BLaER1 treated with 17β-estradiol and CSF1 and Interleukin-3, amounts not matched to agents 10 nM and 100 nM (cell line): ENCODE results near the gene FANCD2.
"Not testable (repeated sequence)": the region's sequence is repeated elsewhere in the genome, so short reads cannot be mapped to it uniquely, and the experiment has no call there.

Experiments
- H3K27ac ChIP-seq, 11 experiments: shearing (Covaris generic); formaldehyde crosslinking; 2 replicates each; pipeline ENCODE4 v1.8.1; 2022
- H3K27me3 ChIP-seq, 11 experiments: shearing (Covaris generic); formaldehyde crosslinking; 2 replicates each; pipeline ENCODE4 v1.8.1; 2022
- H3K36me3 ChIP-seq, 11 experiments: shearing (Covaris generic); formaldehyde crosslinking; 2 replicates each; pipeline ENCODE4 v1.8.1; 2022
- H3K4me1 ChIP-seq, 10 experiments: shearing (Covaris generic); formaldehyde crosslinking; 2 replicates each; pipeline ENCODE4 v1.8.1; 2022
- H3K4me2 ChIP-seq, 11 experiments: shearing (Covaris generic); formaldehyde crosslinking; 2 replicates each; pipeline ENCODE4 v1.8.1; 2022
- H3K4me3 ChIP-seq, 10 experiments: shearing (Covaris generic); formaldehyde crosslinking; 2 replicates each; pipeline ENCODE4 v1.8.1; 2022
- H3K9ac ChIP-seq, 11 experiments: shearing (Covaris generic); formaldehyde crosslinking; 2 replicates each; pipeline ENCODE4 v1.8.1; 2022
- H3K9me3 ChIP-seq, 11 experiments: shearing (Covaris generic); formaldehyde crosslinking; replicated peaks in 1 of 11; 2 replicates each; pipeline ENCODE4 v1.8.1; 2022
- H4K20me1 ChIP-seq, 11 experiments: shearing (Covaris generic); formaldehyde crosslinking; 2 replicates each; pipeline ENCODE4 v1.8.1; 2022
- Cebpa-rat ChIP-seq, 11 experiments: shearing (Covaris generic); IDR thresholded peaks; 2 replicates each; pipeline ENCODE4 v1.8.1; 2022

Gene FANCD2

DNA sequence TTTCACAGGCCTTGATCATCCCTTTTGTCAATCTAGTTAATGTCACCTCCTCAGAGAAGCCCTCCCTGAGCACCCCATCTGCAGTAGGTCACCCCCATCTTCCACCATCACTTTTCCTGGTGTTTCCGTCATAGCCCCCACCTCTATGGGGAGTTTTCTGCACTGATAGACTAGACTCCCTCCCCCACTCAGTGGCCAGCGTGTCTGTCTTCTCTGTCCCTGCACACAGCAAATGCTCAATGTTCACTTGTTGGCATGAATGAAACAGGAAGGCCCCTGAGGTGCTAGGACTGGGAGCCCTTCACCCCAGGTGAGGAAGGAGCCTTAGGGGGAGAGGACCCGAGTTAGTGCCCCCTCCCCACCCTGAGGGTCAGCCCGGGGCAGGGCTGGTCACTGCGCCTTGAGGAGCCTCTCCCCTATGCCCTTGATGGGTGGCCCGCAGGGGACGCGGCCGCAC, 15.8 kb upstream of the FANCD2 start:
- H3K9ac ChIP-seq = peak overlapping the region; percentile 68 to 82 (median 76)
- H3K36me3 ChIP-seq = peaks cover 0 to 6% (median 0%) of the 10 kb centered on the region in 11 experiments; a peak in 5 of 22 replicates
- H3K9me3 ChIP-seq = no peaks in the 10 kb centered on the region
- H4K20me1 ChIP-seq = peaks cover 0 to 51% (median 25%) of the 10 kb centered on the region in 11 experiments; a peak in 13 of 22 replicates
- peak overlapping the region; percentile 92 to 100 (median 99) for H3K4me2 ChIP-seq
- H3K4me1 ChIP-seq = peaks cover 36 to 58% (median 49%) of the 10 kb centered on the region in 10 experiments
- TF ChIP-seq Cebpa-rat (IDR thresholded peaks at IDR 0.05) = no peak
- peak overlapping the region; percentile 58 to 78 (median 68) for H3K4me3 ChIP-seq
- H3K27ac ChIP-seq = peak overlapping the region in 9 of 11 experiments; percentile 30 to 70 (median 57); a peak in 15 of 22 replicates
- no peaks in the 10 kb centered on the region for H3K27me3 ChIP-seq

DNA sequence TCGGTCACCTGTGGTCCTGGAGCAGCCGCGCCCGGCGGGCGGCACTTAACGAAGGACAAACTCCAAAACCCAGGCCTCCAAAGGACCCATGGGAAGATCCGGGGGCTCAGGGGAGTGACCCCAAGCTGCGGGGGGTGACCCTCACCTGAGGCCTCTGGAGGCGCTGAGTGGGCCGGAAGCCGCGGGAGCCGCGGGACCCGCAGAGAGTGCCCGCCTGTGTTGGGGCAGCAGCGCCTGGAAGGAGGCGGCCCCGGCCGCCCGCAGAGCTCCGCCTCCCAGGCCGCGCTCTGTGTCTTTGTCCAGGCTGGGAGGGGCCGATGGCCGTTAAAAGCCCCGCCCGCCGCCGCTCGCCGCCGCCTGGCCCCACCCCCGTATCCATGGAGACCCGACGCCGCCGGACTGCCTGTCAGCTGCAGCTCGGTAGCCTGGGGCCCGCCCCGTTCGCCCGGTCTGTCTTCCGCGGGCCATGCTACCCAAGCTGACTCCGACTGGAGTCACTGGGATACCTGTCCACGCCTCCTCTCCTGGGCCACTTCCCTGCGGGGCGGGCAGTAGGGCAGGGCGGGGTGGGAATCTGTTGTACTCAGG, 15.3 kb upstream of the FANCD2 start:
- Histone ChIP-seq H4K20me1 (peaks cover 0 to 46% (median 25%) of the 10 kb centered on the region in 11 experiments; a peak in 13 of 22 replicates), H3K4me2 (peak overlapping the region; percentile 92 to 100 (median 99)), H3K27me3 (no peaks in the 10 kb centered on the region), H3K9me3 (no peaks in the 10 kb centered on the region), H3K4me3 (peak overlapping the region; percentile 58 to 78 (median 68)), H3K9ac (peak overlapping the region; percentile 68 to 82 (median 76)), H3K36me3 (peaks cover 0 to 3% (median 0%) of the 10 kb centered on the region in 11 experiments; a peak in 1 of 22 replicates), H3K4me1 (peaks cover 41 to 63% (median 54%) of the 10 kb centered on the region in 10 experiments), H3K27ac (peak overlapping the region in 9 of 11 experiments; percentile 30 to 70 (median 57); a peak in 15 of 22 replicates)
- TF ChIP-seq Cebpa-rat (IDR thresholded peaks at IDR 0.05) = no peak

- Histone ChIP-seq H3K36me3 (no peaks in the 10 kb centered on the region), H3K4me2 (peak overlapping the region; percentile 92 to 100 (median 99)), H3K27me3 (no peaks in the 10 kb centered on the region), H3K9ac (peak overlapping the region in 2 of 11 experiments; percentile 76 to 77; a peak in 1 of 22 replicates), H3K27ac (no peak overlapping the region), H3K4me3 (peak overlapping the region in 6 of 10 experiments; percentile 66 to 78 (median 71); a peak in 6 of 20 replicates), H4K20me1 (peaks cover 0 to 40% (median 21%) of the 10 kb centered on the region in 11 experiments; a peak in 13 of 22 replicates), H3K4me1 (peaks cover 48 to 70% (median 58%) of the 10 kb centered on the region in 10 experiments), H3K9me3 (no peaks in the 10 kb centered on the region)
- TF ChIP-seq Cebpa-rat (IDR thresholded peaks at IDR 0.05) = no peak
Measured at GRCh38 chr3:10011631-10012030, 14.6 kb upstream of the FANCD2 start.

DNA sequence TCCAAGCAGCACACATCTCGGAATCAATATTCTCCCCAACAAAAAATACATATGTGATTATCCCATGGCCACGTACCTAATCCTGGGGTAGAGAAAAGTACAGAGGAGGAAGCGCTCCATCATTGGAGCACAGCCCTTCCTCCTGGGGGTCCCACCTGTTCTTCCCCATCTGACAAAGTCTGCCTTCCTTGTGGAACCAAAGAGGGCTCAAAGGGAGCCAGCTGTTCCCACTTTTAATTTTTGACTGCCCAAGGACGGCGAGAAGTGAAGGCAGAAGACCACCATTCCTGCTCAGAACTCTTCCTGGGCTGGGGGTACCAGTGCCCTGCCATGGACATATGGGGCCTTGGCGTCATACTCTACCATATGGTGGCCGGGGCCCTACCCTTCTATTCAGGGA, 14.1 kb upstream of the FANCD2 start:
- H3K4me1 ChIP-seq = peaks cover 48 to 70% (median 56%) of the 10 kb centered on the region in 10 experiments
- no peaks in the 10 kb centered on the region for H3K27me3 ChIP-seq
- H3K9me3 ChIP-seq = no peaks in the 10 kb centered on the region
- no peak overlapping the region for H3K9ac ChIP-seq
- H3K4me3 ChIP-seq = no peak overlapping the region
- peaks cover 0 to 35% (median 16%) of the 10 kb centered on the region in 11 experiments; a peak in 13 of 22 replicates for H4K20me1 ChIP-seq
- H3K27ac ChIP-seq = no peak overlapping the region
- peaks cover 0 to under 1% (median 0%) of the 10 kb centered on the region in 11 experiments; a peak in 2 of 22 replicates for H3K36me3 ChIP-seq
- H3K4me2 ChIP-seq = no peak overlapping the region
- no peak for TF ChIP-seq Cebpa-rat (IDR thresholded peaks at IDR 0.05)

- peaks cover 23 to 54% (median 44%) of the 10 kb centered on the region in 10 experiments for H3K4me1 ChIP-seq
- H3K36me3 ChIP-seq = peaks cover 14 to 33% (median 26%) of the 10 kb centered on the region in 11 experiments
- peak overlapping the region; percentile 11 to 68 (median 47); a peak in 20 of 22 replicates for H3K9ac ChIP-seq
- no peak for TF ChIP-seq Cebpa-rat (IDR thresholded peaks at IDR 0.05)
- peak overlapping the region in 10 of 11 experiments; percentile 25 to 70 (median 57); a peak in 16 of 22 replicates for H3K27ac ChIP-seq
- H4K20me1 ChIP-seq = peaks cover 0 to 19% (median 4%) of the 10 kb centered on the region in 11 experiments; a peak in 8 of 22 replicates
- no peaks in the 10 kb centered on the region for H3K27me3 ChIP-seq
- no peaks in the 10 kb centered on the region for H3K9me3 ChIP-seq
- H3K4me2 ChIP-seq = peak overlapping the region; percentile 62 to 87 (median 72)
- peak overlapping the region in 2 of 10 experiments; percentile 20 to 47; a peak in 2 of 20 replicates for H3K4me3 ChIP-seq
Measured at GRCh38 chr3:10015461-10015904, 10.8 kb upstream of the FANCD2 start.

GRCh38 chr3:10017636-10018292, 8.5 kb upstream of the FANCD2 start:
- no peak overlapping the region for H3K4me3 ChIP-seq
- peak overlapping the region in 1 of 11 experiments; percentile 25; a peak in 1 of 22 replicates for H3K9ac ChIP-seq
- H4K20me1 ChIP-seq = peaks cover 0 to 17% (median 0%) of the 10 kb centered on the region in 11 experiments; a peak in 3 of 22 replicates
- TF ChIP-seq Cebpa-rat (IDR thresholded peaks at IDR 0.05) = no peak
- peaks cover 37 to 55% (median 49%) of the 10 kb centered on the region in 11 experiments for H3K36me3 ChIP-seq
- 0 out of 22 replicates have a peak overlapping the region, but pooled peaks of 1 of the 11 experiments have one; percentile 21 for H3K27ac ChIP-seq
- peaks cover 14 to 45% (median 35%) of the 10 kb centered on the region in 10 experiments for H3K4me1 ChIP-seq
- H3K27me3 ChIP-seq = no peaks in the 10 kb centered on the region
- no peaks in the 10 kb centered on the region for H3K9me3 ChIP-seq
- H3K4me2 ChIP-seq = peak overlapping the region in 6 of 11 experiments; percentile 26 to 55 (median 38); a peak in 10 of 22 replicates

GRCh38 chr3:10018806-10019205, 7.4 kb upstream of the FANCD2 start:
- H3K9me3 ChIP-seq, H3K4me3 ChIP-seq, H3K27me3 ChIP-seq, H3K9ac ChIP-seq, H3K27ac ChIP-seq: not testable (repeated sequence)
- Histone ChIP-seq H4K20me1 (peaks cover 0 to 17% (median 0%) of the 10 kb centered on the region in 11 experiments; a peak in 3 of 22 replicates), H3K4me1 (peaks cover 14 to 54% (median 39%) of the 10 kb centered on the region in 10 experiments), H3K4me2 (peak overlapping the region in 2 of 11 experiments; percentile 10 to 55; a peak in 1 of 22 replicates), H3K36me3 (peaks cover 47 to 66% (median 59%) of the 10 kb centered on the region in 11 experiments)

DNA sequence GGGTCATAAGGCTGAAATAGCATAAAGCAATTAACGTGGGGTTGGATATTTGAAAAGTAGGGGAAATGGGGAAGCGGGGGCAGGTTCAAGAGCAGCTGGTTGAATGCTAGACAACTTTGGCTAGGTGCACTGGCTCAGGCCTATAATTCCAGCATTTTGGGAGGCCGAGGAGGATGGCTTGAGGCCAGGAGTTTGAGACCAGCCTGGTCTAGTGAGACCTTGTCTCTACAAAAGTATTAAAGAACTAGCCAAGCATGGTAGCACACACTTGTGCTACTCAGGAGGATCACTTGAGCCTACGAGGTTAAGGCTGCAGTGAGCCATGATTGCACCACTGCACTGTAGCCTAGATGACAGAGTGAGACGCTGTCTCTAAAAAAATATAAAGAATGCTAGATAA, 6.9 kb upstream of the FANCD2 start:
- H3K36me3 ChIP-seq = peaks cover 48 to 71% (median 62%) of the 10 kb centered on the region in 11 experiments
- no peak for TF ChIP-seq Cebpa-rat (IDR thresholded peaks at IDR 0.05)
- H3K4me3 ChIP-seq = no peak overlapping the region
- no peaks in the 10 kb centered on the region for H3K27me3 ChIP-seq
- H4K20me1 ChIP-seq = peaks cover 0 to 17% (median 0%) of the 10 kb centered on the region in 11 experiments; a peak in 3 of 22 replicates
- no peaks in the 10 kb centered on the region for H3K9me3 ChIP-seq
- no peak overlapping the region for H3K4me2 ChIP-seq
- no peak overlapping the region for H3K9ac ChIP-seq
- peaks cover 14 to 60% (median 45%) of the 10 kb centered on the region in 10 experiments for H3K4me1 ChIP-seq
- H3K27ac ChIP-seq = no peak overlapping the region
